ENCODE results near the gene SLC19A1.
A peak's percentile ranks its signal among the peaks of the same experiment; 100 is the strongest.

Gene SLC19A1

DNA sequence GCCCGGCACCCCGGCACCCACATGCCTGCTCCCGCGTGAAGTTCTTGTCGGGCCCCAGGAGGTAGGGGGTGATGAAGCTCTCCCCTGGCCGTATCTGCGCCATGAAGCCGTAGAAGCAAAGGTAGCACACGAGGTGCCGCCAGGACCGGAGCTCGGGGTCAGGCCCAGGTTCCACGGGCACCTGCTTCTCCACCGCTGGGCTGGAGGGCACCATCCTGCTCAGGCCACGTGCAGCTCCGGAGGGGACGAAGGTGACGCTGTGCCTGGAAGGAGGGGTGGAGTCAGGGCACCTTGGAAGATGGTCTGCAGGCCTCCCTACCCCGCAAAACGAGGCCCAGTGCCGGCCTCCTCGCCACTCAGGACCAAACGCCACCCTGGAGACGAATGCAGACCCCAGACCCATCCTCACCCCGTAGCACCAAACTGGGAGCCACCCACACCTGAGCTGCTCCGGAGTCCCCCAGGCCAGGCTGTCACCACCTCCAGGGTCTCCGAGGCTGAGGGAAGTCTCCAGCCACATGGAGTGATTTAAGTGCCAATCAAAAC lies 4.4 kb downstream of the SLC19A1 start:
- no peak for DNase-seq (ENCODE audit: low read depth)
- no peak for TF ChIP-seq CTCF (conservative IDR thresholded peaks at IDR 0.05; ENCODE audit: low read depth, low read length)
- H3K4me3 ChIP-seq (ENCODE audit: low read depth, low read length), result no peak overlapping the region

- DNase-seq (ENCODE audit: low read depth), result no peak
- no peak for TF ChIP-seq CTCF (conservative IDR thresholded peaks at IDR 0.05; ENCODE audit: low read depth, low read length)
These were observed 5.0 kb downstream of the SLC19A1 start for GRCh38 chr21:45537111-45537745.

DNA sequence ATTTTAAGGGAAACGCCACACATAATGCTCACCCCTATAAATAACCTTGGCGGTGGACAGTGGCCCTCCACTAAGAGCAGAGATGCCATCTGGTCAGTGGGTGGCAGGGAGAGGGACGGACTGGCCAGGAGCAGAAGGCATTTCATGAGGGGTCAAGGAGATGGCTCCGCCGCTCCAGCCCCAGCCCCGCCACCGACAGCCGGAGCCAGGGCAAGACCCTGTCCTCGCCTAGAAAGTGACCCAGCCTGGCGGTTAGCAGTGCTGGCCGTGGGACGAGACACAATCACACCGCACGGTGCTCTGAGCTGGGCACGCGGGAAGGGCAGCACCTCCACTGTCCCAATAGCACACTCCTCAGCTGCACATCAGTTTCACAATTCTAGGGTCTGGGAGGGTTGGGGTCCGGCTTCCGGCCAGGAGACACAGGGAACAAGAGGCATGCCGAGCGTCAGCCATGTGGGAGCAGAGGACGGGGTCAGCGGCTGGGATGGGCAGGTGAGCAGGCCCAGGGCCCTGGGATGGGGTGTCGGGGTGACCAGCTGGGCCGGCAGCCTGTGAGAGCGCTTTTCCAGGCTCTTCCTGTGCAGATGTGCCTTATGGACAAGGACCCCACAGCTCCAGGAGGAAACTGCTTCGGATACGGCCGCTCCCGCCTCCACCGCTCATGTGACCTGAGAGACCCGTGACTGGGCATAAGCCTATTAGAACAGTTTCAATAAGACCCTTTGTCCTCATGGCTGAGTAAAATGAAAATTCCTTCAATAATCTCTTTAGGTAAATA lies 5.7 kb downstream of the SLC19A1 start:
- no peak for TF ChIP-seq CTCF (conservative IDR thresholded peaks at IDR 0.05; ENCODE audit: low read depth, low read length)
- H3K4me3 ChIP-seq (ENCODE audit: low read depth, low read length), result no peak overlapping the region
- DNase-seq (ENCODE audit: low read depth), result no peak

More at GRCh38 chr21:45537111-45537745, 5.0 kb downstream of the SLC19A1 start:
- H3K4me3 ChIP-seq (ENCODE audit: low read depth, low read length), result no peak overlapping the region

- no peak for TF ChIP-seq CTCF (conservative IDR thresholded peaks at IDR 0.05; ENCODE audit: low read depth, low read length)
- DNase-seq (ENCODE audit: low read depth), result no peak
- no peak overlapping the region for H3K4me3 ChIP-seq (ENCODE audit: low read depth, low read length)
These were observed 6.7 kb downstream of the SLC19A1 start for GRCh38 chr21:45535341-45536081.

GRCh38 chr21:45534636-45535331 lies 7.5 kb downstream of the SLC19A1 start:
- H3K4me3 ChIP-seq (ENCODE audit: low read depth, low read length), result no peak overlapping the region

More at GRCh38 chr21:45534636-45535331, 7.5 kb downstream of the SLC19A1 start:
- DNase-seq (ENCODE audit: low read depth), result peak; percentile 34
- TF ChIP-seq CTCF (conservative IDR thresholded peaks at IDR 0.05; ENCODE audit: low read depth, low read length), result no peak

Data from choroid plexus epithelial cell (primary cell).